ENCODE results near the gene PPP2R5D. TPM values are rescaled to one million over a fixed set of nuclear protein-coding genes. Genes with fewer than 3 reads are reported as not detected.
A peak's percentile ranks its signal among the peaks of the same experiment; 100 is the strongest.

Gene PPP2R5D
- total RNA-seq, 1 donor = 47.5 TPM

DNA sequence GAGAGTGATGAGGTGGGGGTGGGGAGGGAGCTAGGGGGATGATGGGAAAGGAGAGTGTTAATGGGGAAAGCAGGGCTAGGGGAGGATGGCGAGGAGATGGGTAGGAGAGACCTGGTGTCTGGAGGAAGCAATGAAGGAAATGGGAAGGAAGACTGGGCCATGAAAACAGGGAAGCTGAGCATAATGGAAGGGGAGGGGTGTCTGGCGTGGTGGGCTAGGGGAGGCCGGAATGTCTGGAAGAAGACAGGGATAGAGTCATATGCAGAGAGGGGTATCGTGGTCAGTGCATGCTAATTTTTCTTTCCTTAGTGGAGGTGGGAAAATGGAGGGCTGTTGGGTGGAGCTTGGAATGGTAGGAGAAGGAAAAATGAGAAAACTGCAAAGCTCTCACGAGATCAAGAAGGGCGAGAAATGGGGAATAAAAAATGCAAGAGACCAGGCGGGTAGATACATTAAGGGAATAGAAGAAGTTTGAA, 30.1 kb downstream of the PPP2R5D start:
- peak overlapping the region; percentile 97 for H3K4me3 ChIP-seq (ENCODE audit: low read depth, low read length)
- peak; percentile 49 for DNase-seq (ENCODE audit: low read depth)
- TF ChIP-seq CTCF (IDR thresholded peaks at IDR 0.05; ENCODE audit: insufficient read depth, low read depth, low read length) = no peak

DNA sequence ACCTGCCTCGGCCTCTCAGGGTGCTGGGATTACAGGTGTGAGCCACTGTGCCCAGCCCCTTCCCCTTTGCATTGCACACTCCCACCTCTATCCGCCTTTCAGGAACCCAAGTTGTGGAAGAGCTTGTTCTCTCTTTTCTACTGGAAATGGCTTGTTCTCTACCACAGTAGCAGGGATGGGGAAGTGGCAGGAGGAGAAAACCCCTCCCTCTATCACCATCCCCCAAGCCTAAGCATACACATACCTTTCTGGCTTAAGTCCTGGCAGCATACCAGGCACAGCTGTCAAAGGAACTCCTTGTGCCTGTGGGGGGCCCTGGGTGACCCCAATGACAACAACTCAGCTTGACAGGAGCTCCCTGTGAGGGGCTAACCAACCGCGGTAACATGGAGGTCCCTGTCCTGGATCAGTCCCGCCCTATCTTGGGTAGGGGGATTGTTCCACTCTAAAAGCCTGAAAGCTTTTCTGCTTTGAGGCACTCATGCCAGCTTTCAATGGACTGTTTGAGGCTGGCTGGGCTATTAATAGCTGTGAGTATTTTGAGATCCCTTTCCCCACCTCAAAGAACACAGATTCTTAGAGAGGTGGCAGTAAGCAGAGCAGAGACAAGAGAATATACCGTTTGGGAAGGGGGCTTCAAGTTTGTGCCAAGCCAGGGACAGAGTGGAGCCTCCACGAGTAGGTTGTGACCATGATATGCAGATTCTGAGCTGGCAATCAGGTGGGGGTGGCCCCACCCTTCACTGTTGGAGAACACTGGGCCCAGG, 32.0 kb downstream of the PPP2R5D start:
- no peak for DNase-seq (ENCODE audit: low read depth)
- TF ChIP-seq CTCF (IDR thresholded peaks at IDR 0.05; ENCODE audit: insufficient read depth, low read depth, low read length) = no peak
- H3K4me3 ChIP-seq (ENCODE audit: low read depth, low read length) = no peak overlapping the region

GRCh38 chr6:43016943-43017334, 32.6 kb downstream of the PPP2R5D start:
- H3K4me3 ChIP-seq (ENCODE audit: low read depth, low read length) = no peak overlapping the region
- DNase-seq (ENCODE audit: low read depth) = no peak
- TF ChIP-seq CTCF (IDR thresholded peaks at IDR 0.05; ENCODE audit: insufficient read depth, low read depth, low read length) = no peak

- DNase-seq (ENCODE audit: low read depth) = no peak
- no peak for TF ChIP-seq CTCF (IDR thresholded peaks at IDR 0.05; ENCODE audit: insufficient read depth, low read depth, low read length)
These were observed 34.8 kb downstream of the PPP2R5D start for GRCh38 chr6:43019152-43019551.

GRCh38 chr6:43020052-43020705, 35.8 kb downstream of the PPP2R5D start:
- TF ChIP-seq CTCF (IDR thresholded peaks at IDR 0.05; ENCODE audit: insufficient read depth, low read depth, low read length) = no peak
- no peak for DNase-seq (ENCODE audit: low read depth)
- no peak overlapping the region for H3K4me3 ChIP-seq (ENCODE audit: low read depth, low read length)

More at GRCh38 chr6:43019152-43019551, 34.8 kb downstream of the PPP2R5D start:
- H3K4me3 ChIP-seq (ENCODE audit: low read depth, low read length) = no peak overlapping the region

- peak overlapping the region; percentile 100 for H3K4me3 ChIP-seq (ENCODE audit: low read depth, low read length)
- DNase-seq (ENCODE audit: low read depth) = no peak
- no peak for TF ChIP-seq CTCF (IDR thresholded peaks at IDR 0.05; ENCODE audit: insufficient read depth, low read depth, low read length)
These were observed 36.5 kb downstream of the PPP2R5D start for GRCh38 chr6:43020847-43021246.

Data from fibroblast of villous mesenchyme (primary cell).